Occipital lobe (tissue), 2 donors: ENCODE measurements around the gene NAPSA. TPM values are rescaled to one million over a fixed set of nuclear protein-coding genes. Genes with fewer than 3 reads are reported as not detected.

Experiments used
- DNase-seq: peaks from one replicate; lab custom pipeline; 2025; lab: John Stamatoyannopoulos, UW
- total RNA-seq: library from RNA; depleted of rRNA; stranded (reverse); fragments of >200 nt; gene quantifications from one replicate; pipeline ENCODE4 v1.2.3, GENCODE V29; 2014

NAPSA gene
- total RNA-seq, 1 donor from 2014 or later, result 0.16 TPM

DNA sequence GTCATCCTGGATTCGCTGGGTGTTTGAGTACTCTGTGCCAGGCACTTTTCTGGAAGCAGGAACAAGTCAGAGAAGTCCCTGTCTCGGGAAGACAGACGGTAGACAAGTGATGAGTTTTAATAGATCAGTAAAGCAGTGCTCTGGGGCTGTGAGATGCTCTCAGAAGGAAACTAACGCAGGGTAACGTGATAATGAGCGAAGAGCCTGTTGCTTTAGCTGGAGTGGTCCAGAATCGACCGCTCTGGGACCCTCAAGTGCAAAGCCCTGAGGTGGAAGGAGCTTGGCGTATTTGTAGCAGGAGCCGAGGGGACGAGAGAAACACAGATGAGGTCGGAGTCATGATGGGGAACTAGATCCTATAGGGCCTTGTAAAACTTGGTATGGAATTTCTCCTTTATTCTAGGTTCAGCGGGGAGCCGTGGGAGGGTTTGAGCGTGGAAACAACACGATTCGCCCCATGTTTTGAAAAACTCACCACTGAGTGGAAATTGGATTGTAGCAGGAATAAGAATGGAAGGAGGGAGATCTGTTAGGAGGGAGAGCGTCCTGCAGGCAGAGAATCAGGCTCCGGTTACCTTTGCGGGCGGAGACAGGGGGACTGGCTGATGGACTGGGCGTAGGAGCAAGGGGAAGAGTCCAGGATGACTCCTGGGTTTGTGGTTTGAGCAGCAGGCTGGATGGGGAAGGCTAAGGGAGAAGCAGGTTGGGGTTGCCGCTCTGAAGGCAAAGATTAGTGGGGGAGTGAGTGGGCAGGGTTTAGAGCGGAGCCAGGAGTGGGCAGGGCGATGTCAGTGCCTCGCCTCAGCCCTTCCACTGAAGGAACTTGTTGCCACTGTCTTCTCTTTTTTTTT lies 19.5 kb upstream of the NAPSA start:
- DNase-seq, result no peak

DNA sequence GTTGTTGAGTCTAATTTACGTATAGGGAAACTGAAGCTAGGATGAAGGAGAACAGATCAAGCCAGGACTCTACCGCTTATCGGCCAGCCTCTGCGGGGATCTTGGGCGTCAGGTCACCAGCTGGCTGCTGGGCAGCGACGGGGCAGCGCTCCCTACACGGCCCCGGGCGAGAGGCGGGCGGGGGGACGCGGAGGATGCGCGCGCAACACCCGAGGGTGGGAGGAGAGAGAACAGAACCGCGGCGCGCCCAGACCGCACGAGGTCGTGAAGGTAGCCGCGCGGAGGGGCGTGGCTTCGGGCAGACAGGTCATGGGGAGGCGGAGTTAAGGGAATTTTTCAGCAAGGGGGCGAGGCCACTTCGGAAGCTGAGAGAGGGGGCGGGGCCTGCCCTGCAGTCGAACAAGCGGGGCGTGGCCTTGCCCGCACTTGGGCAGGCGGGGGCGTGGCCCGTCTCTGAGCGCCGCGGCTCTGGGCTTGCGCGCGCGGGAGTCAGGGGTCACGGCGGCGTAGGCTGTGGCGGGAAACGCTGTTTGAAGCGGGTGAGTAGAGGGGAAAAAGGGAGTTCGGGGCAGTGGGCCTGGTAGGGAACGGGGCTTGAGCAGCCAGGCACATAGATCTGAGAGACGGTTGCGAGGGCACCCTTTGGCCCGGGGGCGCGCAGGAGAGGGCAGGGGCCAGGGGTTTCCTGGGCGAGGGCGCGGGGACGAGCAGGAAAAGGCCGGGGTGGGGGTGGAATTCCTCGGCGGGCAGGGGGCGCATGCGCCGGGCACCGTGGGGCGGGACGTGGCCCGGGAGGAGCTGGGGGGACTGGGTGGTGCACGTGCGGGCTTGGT lies 18.6 kb upstream of the NAPSA start, which contains the start of gene POLD1:
POLD1 (plus strand) TSS at position 496 of the 833 bp plus-strand sequence. CDS start 14,505 bp downstream, outside the sequence.
- DNase-seq, result peak; percentile 92

DNA sequence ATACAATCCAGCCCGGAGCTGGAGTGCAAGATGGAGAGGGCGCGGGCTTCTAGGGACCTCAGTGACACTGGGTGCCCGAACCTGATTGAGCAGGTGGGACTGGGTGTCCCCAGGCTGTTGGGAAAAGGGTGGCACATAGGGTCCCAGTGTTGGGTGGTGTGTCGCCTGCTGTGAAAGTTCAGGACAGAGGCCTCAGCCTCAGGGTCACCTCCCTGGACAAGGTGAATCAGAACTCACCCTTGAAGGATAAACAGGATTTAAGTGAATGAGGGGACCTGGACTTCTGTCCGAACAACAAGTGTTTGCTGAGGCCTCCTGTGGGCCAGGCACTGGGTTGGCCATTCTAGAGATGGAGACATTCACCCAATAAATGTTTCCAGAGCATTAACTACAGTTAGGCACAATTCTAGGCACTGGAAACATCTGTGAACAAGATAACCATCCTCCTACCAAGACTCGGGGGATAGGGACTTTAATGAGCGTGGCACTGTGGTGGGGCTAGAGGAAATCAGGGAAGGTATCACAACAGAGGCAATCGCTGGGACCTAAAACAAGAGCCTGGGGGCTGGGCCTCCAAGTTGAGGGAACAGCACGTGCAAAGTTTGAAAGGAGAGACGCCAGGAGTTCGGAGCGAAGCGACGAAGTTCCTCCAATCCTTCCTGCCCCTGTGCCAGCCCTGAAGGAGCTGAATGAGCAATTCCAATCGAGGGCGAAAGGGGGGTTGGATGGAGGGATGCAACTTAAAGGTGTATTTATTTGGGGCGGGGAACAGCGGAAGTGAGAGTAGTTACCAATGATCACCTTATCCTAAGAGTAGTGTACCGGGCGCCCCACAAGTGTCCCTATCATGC lies 17.8 kb upstream of the NAPSA start:
- no peak for DNase-seq

GRCh38 chr19:50381881-50382729 lies 16.7 kb upstream of the NAPSA start:
- DNase-seq, result no peak

DNA sequence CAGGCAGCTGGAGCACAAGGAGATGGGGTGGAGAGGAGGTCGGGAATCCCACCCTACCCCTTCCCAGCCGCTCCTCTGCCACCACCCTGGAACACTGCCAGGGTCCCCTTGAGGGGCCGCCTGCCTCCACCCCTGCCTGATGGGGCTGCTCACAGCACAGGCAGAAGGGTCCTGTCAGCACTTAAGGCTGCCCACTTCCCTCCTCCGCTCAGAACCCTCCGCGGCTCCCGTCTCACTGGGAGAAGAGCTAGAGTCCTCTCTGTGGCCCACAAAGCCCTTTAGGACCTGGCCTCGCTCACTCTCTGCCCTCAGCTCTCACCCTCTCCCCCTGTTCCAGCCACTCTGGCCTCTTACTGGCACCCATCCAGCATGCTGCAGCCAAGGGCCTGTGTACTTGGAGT lies 15.3 kb upstream of the NAPSA start:
- no peak for DNase-seq

DNA sequence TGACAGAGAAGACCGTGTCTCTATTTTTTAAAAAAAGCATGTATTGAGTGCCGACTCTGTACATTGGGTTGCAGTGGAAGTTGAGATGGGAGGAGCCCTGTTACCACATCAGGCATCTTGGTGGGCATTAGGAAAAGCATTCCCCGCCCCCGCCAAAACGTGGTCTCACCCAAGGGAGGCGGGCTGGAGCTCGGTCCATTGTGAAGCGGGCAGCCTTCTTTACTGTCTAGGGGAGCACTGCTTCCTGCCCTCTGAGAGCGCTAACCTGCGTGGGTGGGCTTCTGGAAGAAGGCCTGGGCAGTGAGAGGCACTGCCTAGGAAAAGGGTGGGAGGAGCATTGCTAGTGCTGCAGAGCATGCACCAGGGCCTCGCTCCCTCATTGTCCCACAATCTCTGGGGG lies 14.7 kb upstream of the NAPSA start:
- DNase-seq, result no peak

DNA sequence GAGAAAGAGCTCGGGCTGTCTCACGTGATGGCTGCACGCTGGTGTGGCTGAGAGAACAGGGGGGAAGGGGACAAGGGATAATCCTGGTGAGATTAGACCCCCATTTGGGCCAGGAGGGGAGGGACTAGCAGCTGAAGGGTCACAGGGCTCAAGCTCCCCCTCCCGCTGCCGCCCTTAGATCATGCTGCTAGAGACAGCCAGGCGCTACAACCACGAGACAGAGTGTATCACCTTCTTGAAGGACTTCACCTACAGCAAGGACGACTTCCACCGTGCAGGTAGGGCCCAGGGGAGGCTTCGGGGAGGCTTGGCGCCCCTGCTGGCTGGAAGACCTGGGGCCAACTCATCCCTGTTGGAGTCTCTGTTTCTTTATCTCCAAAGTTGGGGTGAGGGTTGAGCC lies 14.2 kb upstream of the NAPSA start:
- no peak for DNase-seq

- no peak for DNase-seq
Observed at GRCh38 chr19:50378863-50379236, 13.4 kb upstream of the NAPSA start.

GRCh38 chr19:50378169-50378862 lies 12.9 kb upstream of the NAPSA start:
- DNase-seq, result no peak

GRCh38 chr19:50377517-50377916 lies 12.1 kb upstream of the NAPSA start:
- DNase-seq, result no peak

DNA sequence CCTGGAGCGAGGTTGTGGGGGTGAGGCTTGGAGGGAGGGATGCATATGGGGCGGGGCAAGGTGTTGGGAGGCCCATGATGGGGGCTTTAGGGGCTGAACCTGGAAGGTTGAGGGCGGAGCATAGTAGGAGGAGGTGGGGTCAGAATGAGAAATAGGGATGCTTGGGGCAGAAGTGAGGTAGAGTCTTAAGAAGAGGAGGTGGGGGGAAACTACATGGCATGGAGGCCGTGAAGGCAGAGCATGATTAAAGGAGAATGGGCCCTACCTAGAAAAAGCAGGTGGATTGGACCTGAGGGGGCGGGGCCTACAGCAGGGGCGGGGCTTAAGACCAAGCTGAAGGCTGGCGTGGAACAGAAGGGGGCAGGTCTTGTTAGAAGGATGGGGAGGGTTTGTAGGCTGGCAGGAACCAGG lies 11.6 kb upstream of the NAPSA start:
- DNase-seq, result no peak

GRCh38 chr19:50376166-50377050 lies 11.0 kb upstream of the NAPSA start, which contains the start of gene NR1H2:
TSS of gene NR1H2 (plus strand) at chr19:50376457. CDS start at chr19:50377606, 1,149 bp downstream.
- DNase-seq, result peak; percentile 94

- DNase-seq, result no peak
Observed at GRCh38 chr19:50371914-50372475, 6.6 kb upstream of the NAPSA start.

DNA sequence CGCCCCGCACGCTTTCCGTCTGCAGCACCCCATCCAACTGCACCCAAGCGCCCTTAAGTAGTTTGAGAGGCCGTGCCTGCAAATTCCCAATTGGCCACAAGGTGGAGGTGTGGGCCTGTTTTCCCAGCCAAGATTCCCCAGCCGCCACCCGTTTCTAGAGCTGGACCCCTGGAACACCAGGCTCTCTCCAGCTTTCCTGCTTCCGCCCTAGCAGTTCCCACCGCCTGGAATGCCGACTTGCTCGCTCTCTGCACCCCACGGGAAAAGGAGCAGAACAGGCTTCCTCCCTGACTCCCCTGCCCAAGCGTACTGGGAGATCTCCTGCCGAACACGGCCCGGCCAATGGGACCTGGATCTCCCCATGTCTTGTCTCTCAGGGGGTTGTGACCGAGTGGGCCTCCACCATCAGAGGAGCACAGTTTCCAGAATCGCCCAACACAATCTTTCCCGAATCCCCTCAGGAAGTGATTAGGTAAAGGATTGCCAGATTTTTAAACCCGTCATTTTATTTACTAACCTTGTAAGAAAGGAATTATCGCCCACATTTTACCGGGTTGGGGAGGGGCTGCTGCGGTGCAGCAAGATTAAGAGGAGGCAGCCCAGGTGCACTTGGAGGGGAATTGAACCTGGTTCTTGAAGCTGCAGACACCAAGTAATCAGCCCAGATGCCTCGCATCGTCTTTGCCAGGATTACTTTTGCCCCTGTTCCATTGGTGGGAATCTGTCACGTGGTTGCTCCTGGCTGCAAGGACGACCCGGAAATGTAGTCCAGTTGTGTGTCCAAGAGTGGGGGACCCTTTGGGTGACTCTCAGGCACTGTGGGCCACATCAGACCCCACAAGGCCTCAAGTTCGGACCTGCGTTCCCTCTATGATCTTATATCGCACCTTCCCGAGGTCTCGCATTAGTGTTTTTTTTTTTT lies 3.5 kb upstream of the NAPSA start:
- DNase-seq, result peak; percentile 83

DNA sequence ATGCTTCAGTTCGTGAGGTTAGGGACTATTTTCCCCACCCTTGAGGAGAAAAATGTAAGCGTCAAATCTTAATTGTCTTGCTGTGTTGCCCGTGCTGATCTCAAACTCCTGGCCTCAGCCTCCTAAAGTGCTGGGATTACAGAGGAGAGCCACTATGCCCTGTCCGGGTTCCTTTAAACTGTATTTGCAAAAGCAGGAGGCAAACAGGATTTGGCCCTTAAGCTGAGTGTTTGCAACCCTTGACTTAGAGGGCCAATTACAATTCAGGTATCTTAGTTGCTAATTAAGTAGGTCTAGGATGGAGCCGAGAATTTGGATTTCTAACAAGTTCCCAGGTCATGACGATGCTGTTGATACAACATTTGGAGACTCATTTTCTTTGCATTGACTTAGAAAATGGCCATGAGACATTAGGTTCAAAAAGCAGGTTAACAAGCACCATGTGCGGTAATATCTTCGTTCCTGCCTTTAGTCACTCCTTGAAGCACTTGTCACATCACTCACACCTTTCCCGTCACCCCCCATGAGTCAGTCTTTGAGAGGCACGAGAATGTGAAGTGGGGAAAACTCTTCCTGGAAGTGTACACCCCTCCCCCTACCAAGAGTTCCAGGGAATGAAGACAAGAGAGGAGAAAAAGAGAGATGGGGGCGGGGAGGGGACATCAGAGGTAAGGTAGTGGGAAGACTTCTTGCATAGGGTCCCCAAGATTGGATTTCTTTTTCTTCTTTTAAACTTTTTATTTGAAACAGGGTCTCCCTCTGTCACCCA lies 2.6 kb downstream of the NAPSA start:
- DNase-seq, result no peak

DNA sequence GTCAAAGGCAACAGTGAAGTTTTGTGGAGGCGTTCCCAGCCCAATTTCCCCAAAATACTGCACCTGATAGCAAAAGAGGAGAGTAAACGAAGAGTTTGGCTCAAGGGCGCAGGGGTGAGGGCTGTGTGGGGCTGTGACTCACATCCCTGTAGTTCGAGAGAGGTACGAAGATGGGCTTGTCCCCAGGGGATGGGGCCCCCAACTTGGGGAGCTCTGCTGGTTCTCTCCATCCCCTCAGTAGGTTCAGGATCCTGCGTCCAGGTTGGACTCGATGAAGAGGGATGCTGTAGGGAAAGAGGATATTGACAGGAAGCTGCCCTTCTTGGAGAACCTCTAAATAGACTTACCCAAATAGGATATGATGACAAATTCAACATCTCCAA lies 3.4 kb downstream of the NAPSA start:
- DNase-seq, result no peak
